Stimulated activated CD8-positive, alpha-beta memory T cell treated with anti-CD3 and anti-CD28 coated beads, Interleukin-2, amount 100 ng/mL, for 48 hours (primary cell): Measurements from ENCODE around the gene ERBB4.
"Not testable (repeated sequence)": the region's sequence is repeated elsewhere in the genome, so short reads cannot be mapped to it uniquely, and the experiment has no call there.

ENCODE experiments used
- DNase-seq, 2 donors: peaks; one replicate each; pipeline ENCODE4 v3.0.0-alpha.2; 2020; ENCODE audit warnings: low read depth in 2 of 2

Gene ERBB4

GRCh38 chr2:212013626-212014025 lies 525.0 kb downstream of the ERBB4 start:
- DNase-seq: no peak

- DNase-seq: not testable (repeated sequence)
Measured at GRCh38 chr2:212010305-212010704, 528.3 kb downstream of the ERBB4 start.

GRCh38 chr2:212007972-212008371 lies 530.6 kb downstream of the ERBB4 start:
- DNase-seq: no peak

GRCh38 chr2:212005085-212005671 lies 533.4 kb downstream of the ERBB4 start:
- no peak for DNase-seq

- DNase-seq: no peak
Measured at GRCh38 chr2:212001325-212001724, 537.3 kb downstream of the ERBB4 start.

- no peak for DNase-seq
Measured at GRCh38 chr2:211996857-211997256, 541.7 kb downstream of the ERBB4 start.

GRCh38 chr2:211994806-211995205 lies 543.8 kb downstream of the ERBB4 start:
- DNase-seq: no peak

- no peak for DNase-seq
Measured at GRCh38 chr2:211990335-211990734, 548.3 kb downstream of the ERBB4 start.

- DNase-seq: no peak
Measured at GRCh38 chr2:211986313-211986712, 552.3 kb downstream of the ERBB4 start.

- DNase-seq: no peak
Measured at GRCh38 chr2:211985393-211985792, 553.2 kb downstream of the ERBB4 start.

GRCh38 chr2:211982162-211982561 lies 556.4 kb downstream of the ERBB4 start:
- DNase-seq: no peak

- no peak for DNase-seq
Measured at GRCh38 chr2:211981451-211981850, 557.2 kb downstream of the ERBB4 start.

GRCh38 chr2:211976076-211976475 lies 562.5 kb downstream of the ERBB4 start:
- DNase-seq: no peak

- no peak for DNase-seq
Measured at GRCh38 chr2:211967234-211967633, 571.4 kb downstream of the ERBB4 start.

GRCh38 chr2:211963969-211964368 lies 574.6 kb downstream of the ERBB4 start:
- no peak for DNase-seq

GRCh38 chr2:211957799-211958198 lies 580.8 kb downstream of the ERBB4 start:
- DNase-seq: no peak

- no peak for DNase-seq
Measured at GRCh38 chr2:211955648-211956047, 583.0 kb downstream of the ERBB4 start.

GRCh38 chr2:211948932-211949331 lies 589.7 kb downstream of the ERBB4 start:
- no peak for DNase-seq

- DNase-seq: no peak
Measured at GRCh38 chr2:211946960-211947359, 591.6 kb downstream of the ERBB4 start.

- no peak for DNase-seq
Measured at GRCh38 chr2:211944572-211944971, 594.0 kb downstream of the ERBB4 start.

- DNase-seq: no peak
Measured at GRCh38 chr2:211942153-211942552, 596.4 kb downstream of the ERBB4 start.

- no peak for DNase-seq
Measured at GRCh38 chr2:211941216-211941747, 597.3 kb downstream of the ERBB4 start.

GRCh38 chr2:211939177-211939576 lies 599.4 kb downstream of the ERBB4 start:
- no peak for DNase-seq

GRCh38 chr2:211934811-211935210 lies 603.8 kb downstream of the ERBB4 start:
- no peak for DNase-seq
